GM12878 (cell line): ENCODE measurements around the gene CLIC6. TPM values are rescaled to one million over a fixed set of nuclear protein-coding genes. Genes with fewer than 3 reads are reported as not detected.

Experiments
- BCL3 ChIP-seq: IDR thresholded peaks from 2 replicates; pipeline ENCODE4 v1.6.1; 2011; ENCODE audit warnings: borderline replicate concordance, low read depth, mild to moderate bottlenecking, moderate library complexity, low read length; ENCODE audit not compliant: insufficient read depth, poor library complexity, severe bottlenecking
- BHLHE40 ChIP-seq, 2 experiments: fragments of 450-650 bp in 1 of 2; IDR thresholded peaks; 2 replicates each; pipeline ENCODE4 v1.6.1; 2011 to 2017; ENCODE audit warnings: low read depth in 2 of 2, borderline replicate concordance in 1 of 2, improper control_type of control experiment in 1 of 2, low read length in 1 of 2, mild to moderate bottlenecking in 1 of 2
- CEBPB ChIP-seq, 2 experiments: fragments of 150-350 bp in 1 of 2; IDR thresholded peaks; 2 replicates each; pipeline ENCODE4 v1.6.1; 2012 to 2014; ENCODE audit warnings: low read depth in 2 of 2, low read length in 2 of 2, borderline replicate concordance in 1 of 2, inconsistent platforms in 1 of 2
- DPF2 ChIP-seq: fragments of 450-650 bp; IDR thresholded peaks from 2 replicates; pipeline ENCODE4 v1.6.1; 2017; ENCODE audit warnings: mild to moderate bottlenecking
- FOXM1 ChIP-seq: IDR thresholded peaks from 2 replicates; pipeline ENCODE4 v1.6.1; 2012; ENCODE audit warnings: low read depth, mild to moderate bottlenecking, inconsistent platforms, low read length, moderate library complexity
- GATAD2B ChIP-seq: fragments of 450-650 bp; conservative IDR thresholded peaks from 2 replicates; pipeline ENCODE4 v1.6.1; 2017; ENCODE audit warnings: low read depth, mild to moderate bottlenecking, moderate library complexity
- HSF1 ChIP-seq: fragments of 150-350 bp; IDR thresholded peaks from 2 replicates; pipeline ENCODE4 v1.6.1; 2014; ENCODE audit warnings: mild to moderate bottlenecking, low read depth, low read length
- IKZF2 ChIP-seq, 2 experiments: fragments of 450-650 bp; IDR thresholded peaks; 2 replicates each; pipeline ENCODE4 v1.6.1; 2017; ENCODE audit warnings: mild to moderate bottlenecking in 2 of 2, moderate library complexity in 2 of 2
- MEF2B ChIP-seq: fragments of 450-650 bp; IDR thresholded peaks from 2 replicates; pipeline ENCODE4 v1.6.1; 2018; ENCODE audit warnings: mild to moderate bottlenecking, moderate library complexity; ENCODE audit not compliant: partially characterized antibody, poor library complexity, severe bottlenecking
- MTA2 ChIP-seq: fragments of 450-650 bp; IDR thresholded peaks from 2 replicates; pipeline ENCODE4 v1.6.1; 2016; ENCODE audit warnings: low read depth, mild to moderate bottlenecking, moderate library complexity
- PAX5 ChIP-seq: IDR thresholded peaks from 2 replicates; pipeline ENCODE4 v1.6.1; 2011; ENCODE audit warnings: low read depth, low read length, borderline replicate concordance
- RB1 ChIP-seq: fragments of 450-650 bp; formaldehyde crosslinking; IDR thresholded peaks from 2 replicates; pipeline ENCODE4 v1.6.1; 2017; ENCODE audit warnings: mild to moderate bottlenecking, borderline replicate concordance
- RELA ChIP-seq: fragments of 450-650 bp; IDR thresholded peaks from 2 replicates; pipeline ENCODE4 v1.8.0; 2014; ENCODE audit warnings: borderline replicate concordance; ENCODE audit not compliant: partially characterized antibody
- RELB ChIP-seq: fragments of 450-650 bp; IDR thresholded peaks from 2 replicates; pipeline ENCODE4 v1.6.1; 2017; ENCODE audit warnings: low read depth, mild to moderate bottlenecking, moderate library complexity
- SPI1 ChIP-seq: IDR thresholded peaks from 2 replicates; pipeline ENCODE4 v1.6.1; 2011; ENCODE audit warnings: low read depth, mild to moderate bottlenecking, low read length, moderate library complexity, borderline replicate concordance; ENCODE audit not compliant: insufficient read depth
- SRF ChIP-seq, 2 experiments: IDR thresholded peaks; 2 replicates each; pipeline ENCODE4 v1.6.1; 2011; ENCODE audit warnings: low read depth in 2 of 2, low read length in 2 of 2, mild to moderate bottlenecking in 1 of 2, moderate library complexity in 1 of 2
- ZBED1 ChIP-seq: IDR thresholded peaks from 2 replicates; pipeline ENCODE4 v1.6.1; 2016; ENCODE audit warnings: borderline replicate concordance
- polyA plus RNA-seq, 11 experiments: library from polyadenylated mRNA; depleted of rRNA in 4 of 11; unstranded in 6 of 11; stranded (reverse) in 5 of 11; fragments of >200 nt; fragmentation: Nextera tagmentation in 4 of 11; fragmentation: Illumina TruSeq in 1 of 11; extraction: Ambion mirVana in 4 of 11; extraction: Trizol in 1 of 11; gene quantifications; 1 replicate in 1 of 11; 2 replicates in 10 of 11; pipeline versions ENCODE4 v1.2.1 to v1.2.3, GENCODE V29; 2011 to 2016; ENCODE audit warnings: inconsistent platforms in 2 of 11, missing spikeins in 2 of 11, low read depth in 1 of 11
- total RNA-seq, 4 experiments: library from RNA; depleted of rRNA in 3 of 4; stranded (reverse); fragments of >200 nt in 3 of 4; fragmentation: Illumina TruSeq in 1 of 4; extraction: Trizol in 1 of 4; gene quantifications; 2 replicates each; pipeline versions ENCODE4 v1.2.1 to v1.2.3, GENCODE V29; 2013 to 2021
- TF ChIP-seq, protein P1 (sequence below): fragments of 450-650 bp; IDR thresholded peaks from 2 replicates; pipeline ENCODE4 v1.6.1; 2017; ENCODE audit warnings: mild to moderate bottlenecking, low read depth, inconsistent platforms; ENCODE audit not compliant: poor library complexity, severe bottlenecking
- TF ChIP-seq, protein P2 (sequence below): fragments of 450-650 bp; IDR thresholded peaks from 2 replicates; pipeline ENCODE4 v1.6.1; 2017; ENCODE audit warnings: mild to moderate bottlenecking

Gene CLIC6
- total and polyA plus RNA-seq, 10 of the 15 experiments (the other 5 are each of a cell fraction or from before 2014, with no cell fraction given), result 5.7 to 34.1 (median 11.2) TPM

GRCh38 chr21:34695434-34695833, 26.6 kb downstream of the CLIC6 start (continued):
- TF ChIP-seq HSF1, result no peak
- no peak for TF ChIP-seq BCL3
- TF ChIP-seq, protein P1, sequence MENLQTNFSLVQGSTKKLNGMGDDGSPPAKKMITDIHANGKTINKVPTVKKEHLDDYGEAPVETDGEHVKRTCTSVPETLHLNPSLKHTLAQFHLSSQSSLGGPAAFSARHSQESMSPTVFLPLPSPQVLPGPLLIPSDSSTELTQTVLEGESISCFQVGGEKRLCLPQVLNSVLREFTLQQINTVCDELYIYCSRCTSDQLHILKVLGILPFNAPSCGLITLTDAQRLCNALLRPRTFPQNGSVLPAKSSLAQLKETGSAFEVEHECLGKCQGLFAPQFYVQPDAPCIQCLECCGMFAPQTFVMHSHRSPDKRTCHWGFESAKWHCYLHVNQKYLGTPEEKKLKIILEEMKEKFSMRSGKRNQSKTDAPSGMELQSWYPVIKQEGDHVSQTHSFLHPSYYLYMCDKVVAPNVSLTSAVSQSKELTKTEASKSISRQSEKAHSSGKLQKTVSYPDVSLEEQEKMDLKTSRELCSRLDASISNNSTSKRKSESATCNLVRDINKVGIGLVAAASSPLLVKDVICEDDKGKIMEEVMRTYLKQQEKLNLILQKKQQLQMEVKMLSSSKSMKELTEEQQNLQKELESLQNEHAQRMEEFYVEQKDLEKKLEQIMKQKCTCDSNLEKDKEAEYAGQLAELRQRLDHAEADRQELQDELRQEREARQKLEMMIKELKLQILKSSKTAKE, result peak; percentile 75
- TF ChIP-seq FOXM1, result peak; percentile 91
- TF ChIP-seq MEF2B, result peak; percentile 50
- TF ChIP-seq BHLHE40 (IDR thresholded peaks at IDR 0.05; ENCODE audit: borderline replicate concordance in 1 of 2, low read depth in 2 of 2, low read length in 1 of 2), result peak in 1 of 2 experiments; percentile 54; a peak in 1 of 4 replicates
- peak; percentile 48 to 92 for TF ChIP-seq SRF (IDR thresholded peaks at IDR 0.05; ENCODE audit: low read depth in 2 of 2, low read length in 2 of 2)
- TF ChIP-seq GATAD2B, result peak; percentile 64; the same call in 1 of the 2 replicates
- peak; percentile 85 for TF ChIP-seq RELB
- peak; percentile 85 for TF ChIP-seq DPF2
- TF ChIP-seq RELA, result peak; percentile 45
- TF ChIP-seq, protein P2, sequence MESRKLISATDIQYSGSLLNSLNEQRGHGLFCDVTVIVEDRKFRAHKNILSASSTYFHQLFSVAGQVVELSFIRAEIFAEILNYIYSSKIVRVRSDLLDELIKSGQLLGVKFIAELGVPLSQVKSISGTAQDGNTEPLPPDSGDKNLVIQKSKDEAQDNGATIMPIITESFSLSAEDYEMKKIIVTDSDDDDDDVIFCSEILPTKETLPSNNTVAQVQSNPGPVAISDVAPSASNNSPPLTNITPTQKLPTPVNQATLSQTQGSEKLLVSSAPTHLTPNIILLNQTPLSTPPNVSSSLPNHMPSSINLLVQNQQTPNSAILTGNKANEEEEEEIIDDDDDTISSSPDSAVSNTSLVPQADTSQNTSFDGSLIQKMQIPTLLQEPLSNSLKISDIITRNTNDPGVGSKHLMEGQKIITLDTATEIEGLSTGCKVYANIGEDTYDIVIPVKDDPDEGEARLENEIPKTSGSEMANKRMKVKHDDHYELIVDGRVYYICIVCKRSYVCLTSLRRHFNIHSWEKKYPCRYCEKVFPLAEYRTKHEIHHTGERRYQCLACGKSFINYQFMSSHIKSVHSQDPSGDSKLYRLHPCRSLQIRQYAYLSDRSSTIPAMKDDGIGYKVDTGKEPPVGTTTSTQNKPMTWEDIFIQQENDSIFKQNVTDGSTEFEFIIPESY, result no peak
- TF ChIP-seq ZBED1, result peak; percentile 73; the same call in 1 of the 2 replicates
- TF ChIP-seq SPI1, result peak; percentile 92
- peak; percentile 75 for TF ChIP-seq MTA2
- peak; percentile 70; the same call in 1 of the 2 replicates for TF ChIP-seq PAX5
- no peak for TF ChIP-seq RB1
- TF ChIP-seq IKZF2 (IDR thresholded peaks at IDR 0.05), result peak; percentile 88 to 94
- TF ChIP-seq CEBPB (IDR thresholded peaks at IDR 0.05; ENCODE audit: borderline replicate concordance in 1 of 2, low read depth in 2 of 2, low read length in 2 of 2), result no peak
